Astrocyte (in vitro differentiated cells and primary cell): ENCODE data around the gene ABHD5.

ENCODE experiments used
- CTCF ChIP-seq: IDR thresholded peaks from 2 replicates; pipeline ENCODE4 v1.5.1; 2011; ENCODE audit warnings: low read depth, mild to moderate bottlenecking, inconsistent platforms, low read length, moderate library complexity; ENCODE audit not compliant: insufficient read depth
- EZH2 ChIP-seq: IDR thresholded peaks from 2 replicates; pipeline ENCODE4 v1.6.1; 2012; ENCODE audit warnings: mild to moderate bottlenecking, low read length, inconsistent platforms; ENCODE audit not compliant: insufficient read depth

DNA sequence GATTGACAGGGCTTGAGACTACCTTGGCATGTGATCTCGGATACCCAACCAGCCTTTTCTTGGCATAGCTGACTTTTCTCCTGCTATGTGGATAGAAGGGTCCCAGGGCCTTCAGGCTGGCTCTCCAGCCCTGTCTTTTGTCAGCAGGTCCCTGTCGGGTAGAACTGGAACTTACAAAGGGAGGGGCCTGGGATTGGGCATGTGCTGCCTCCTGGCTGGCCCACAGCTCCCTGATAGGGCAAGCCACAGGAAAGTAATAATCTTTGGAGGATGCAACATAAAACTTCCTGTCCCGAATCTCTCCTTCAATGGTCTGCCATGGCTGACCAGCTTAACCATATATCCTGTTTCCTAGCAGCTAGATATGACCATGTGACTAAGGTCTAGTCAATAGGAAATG is 89.1 kb downstream of the ABHD5 start:
- TF ChIP-seq CTCF (no peak), EZH2 (no peak)
